CD14-positive monocyte (primary cell): ENCODE data around the gene C17orf114.

Experiments
- DNase-seq, 3 donors: peaks; one replicate each; pipeline ENCODE4 v3.0.0-alpha.2; 2011 to 2022
- H2AFZ ChIP-seq: 2 replicates; pipeline ENCODE4 v1.6.0; 2012; ENCODE audit warnings: mild to moderate bottlenecking, low read depth, low read length, inconsistent platforms; ENCODE audit not compliant: insufficient read depth, poor library complexity, severe bottlenecking
- H3K27ac ChIP-seq, 2 donors: 1 replicate in 1 of 2; 2 replicates in 1 of 2; pipeline ENCODE4 v1.5.1; 2012 to 2013; ENCODE audit warnings: low read length in 2 of 2, control low read depth in 1 of 2, inconsistent platforms in 1 of 2, low read depth in 1 of 2, mild to moderate bottlenecking in 1 of 2
- H3K27me3 ChIP-seq, 2 donors: one replicate each; pipeline versions ENCODE4 v1.6.0 to v1.6.1; 2011 to 2013; ENCODE audit warnings: low read length in 2 of 2; ENCODE audit not compliant: control insufficient read depth in 2 of 2, insufficient read depth in 2 of 2
- H3K36me3 ChIP-seq, 2 donors: replicated peaks in 1 of 2; 1 replicate in 1 of 2; 2 replicates in 1 of 2; pipeline versions ENCODE4 v1.5.1 to v1.6.1; 2012 to 2013; ENCODE audit warnings: low read length in 2 of 2, control low read depth in 1 of 2, inconsistent platforms in 1 of 2, mild to moderate bottlenecking in 1 of 2; ENCODE audit not compliant: insufficient read depth in 2 of 2, control insufficient read depth in 1 of 2
- H3K4me1 ChIP-seq, 2 donors: 1 replicate in 1 of 2; 2 replicates in 1 of 2; pipeline versions ENCODE4 v1.5.1 to v1.6.1; 2012 to 2013; ENCODE audit warnings: low read length in 2 of 2, control low read depth in 1 of 2, inconsistent platforms in 1 of 2, mild to moderate bottlenecking in 1 of 2, moderate library complexity in 1 of 2; ENCODE audit not compliant: insufficient read depth in 2 of 2, control insufficient read depth in 1 of 2
- H3K4me2 ChIP-seq: replicated peaks from 2 replicates; pipeline ENCODE3; 2012; ENCODE audit warnings: low read length, moderate library complexity, mild to moderate bottlenecking; ENCODE audit not compliant: poor library complexity, severe bottlenecking; ENCODE audit errors: extremely low read depth
- H3K4me3 ChIP-seq, 3 experiments: fragments of 200-600 bp in 1 of 3; sonication (generic) in 1 of 3; replicated peaks in 1 of 3; 1 replicate in 2 of 3; 2 replicates in 1 of 3; pipeline ENCODE4 v1.5.1; 2011 to 2013; ENCODE audit warnings: low read length in 3 of 3, mild to moderate bottlenecking in 3 of 3, control low read depth in 2 of 3, low read depth in 2 of 3, inconsistent platforms in 1 of 3, moderate library complexity in 1 of 3
- H3K79me2 ChIP-seq: 2 replicates; pipeline ENCODE4 v1.6.0; 2012; ENCODE audit warnings: mild to moderate bottlenecking, control low read depth, inconsistent platforms, low read length, moderate library complexity; ENCODE audit not compliant: insufficient read depth
- H3K9ac ChIP-seq: 2 replicates; pipeline ENCODE4 v1.6.0; 2017; ENCODE audit warnings: low read length, mild to moderate bottlenecking; ENCODE audit not compliant: insufficient read depth, poor library complexity, severe bottlenecking
- H3K9me3 ChIP-seq, 2 donors: replicated peaks in 1 of 2; 1 replicate in 1 of 2; 2 replicates in 1 of 2; pipeline versions ENCODE4 v1.5.1 to v1.6.1; 2012 to 2013; ENCODE audit warnings: low read length in 2 of 2, control low read depth in 1 of 2; ENCODE audit not compliant: control insufficient read depth in 1 of 2, insufficient read depth in 1 of 2
- H4K20me1 ChIP-seq: 2 replicates; pipeline ENCODE4 v1.6.0; 2012; ENCODE audit warnings: mild to moderate bottlenecking, low read length, control low read depth, moderate library complexity; ENCODE audit not compliant: insufficient read depth
- H3K27ac Mint-ChIP-seq, 7 donors: one replicate each; pipeline ENCODE4 v1.8.0; 2020; ENCODE audit warnings: mild to moderate bottlenecking in 7 of 7, mixed read lengths in 7 of 7, moderate library complexity in 6 of 7, inconsistent platforms in 2 of 7
- H3K27me3 Mint-ChIP-seq, 3 donors: one replicate each; pipeline ENCODE4 v1.8.0; 2021 to 2022; ENCODE audit warnings: low read depth in 3 of 3, mild to moderate bottlenecking in 3 of 3, mixed read lengths in 3 of 3, moderate library complexity in 3 of 3, inconsistent platforms in 1 of 3
- H3K36me3 Mint-ChIP-seq, 2 donors: one replicate each; pipeline ENCODE4 v1.8.0; 2020; ENCODE audit warnings: mixed read lengths in 2 of 2, inconsistent platforms in 1 of 2, mild to moderate bottlenecking in 1 of 2
- H3K4me1 Mint-ChIP-seq: one replicate; pipeline ENCODE4 v1.8.0; 2020; ENCODE audit warnings: mild to moderate bottlenecking, mixed read lengths
- H3K4me3 Mint-ChIP-seq, 2 donors: one replicate each; pipeline ENCODE4 v1.8.0; 2020; ENCODE audit warnings: mild to moderate bottlenecking in 2 of 2, mixed read lengths in 2 of 2, moderate library complexity in 1 of 2
- H3K9me3 Mint-ChIP-seq, 7 donors: one replicate each; pipeline ENCODE4 v1.8.0; 2020 to 2022; ENCODE audit warnings: mixed read lengths in 7 of 7, mild to moderate bottlenecking in 6 of 7, moderate library complexity in 6 of 7, inconsistent platforms in 2 of 7
- WGBS: methylation state at CpG from one replicate; pipeline ENCODE4 v1.1.5; 2013; ENCODE audit warnings: missing lambda C conversion rate; ENCODE audit not compliant: insufficient coverage; 5-methylcytosine and 5-hydroxymethylcytosine counted together
- intact Hi-C, 2 donors: fragments of 100-400 bp; cut with micrococcal nuclease; formaldehyde crosslinking; loops; one replicate each; pipeline versions ENCODE4 v1.15.0 to v1.15.1; 2023
- TF ChIP-seq, protein P1 (sequence below): fragments of 200-600 bp; IDR thresholded peaks from one replicate; pipeline ENCODE4 v1.8.0; 2022; ENCODE audit warnings: antibody characterized with exemption, mild to moderate bottlenecking

Gene C17orf114

DNA sequence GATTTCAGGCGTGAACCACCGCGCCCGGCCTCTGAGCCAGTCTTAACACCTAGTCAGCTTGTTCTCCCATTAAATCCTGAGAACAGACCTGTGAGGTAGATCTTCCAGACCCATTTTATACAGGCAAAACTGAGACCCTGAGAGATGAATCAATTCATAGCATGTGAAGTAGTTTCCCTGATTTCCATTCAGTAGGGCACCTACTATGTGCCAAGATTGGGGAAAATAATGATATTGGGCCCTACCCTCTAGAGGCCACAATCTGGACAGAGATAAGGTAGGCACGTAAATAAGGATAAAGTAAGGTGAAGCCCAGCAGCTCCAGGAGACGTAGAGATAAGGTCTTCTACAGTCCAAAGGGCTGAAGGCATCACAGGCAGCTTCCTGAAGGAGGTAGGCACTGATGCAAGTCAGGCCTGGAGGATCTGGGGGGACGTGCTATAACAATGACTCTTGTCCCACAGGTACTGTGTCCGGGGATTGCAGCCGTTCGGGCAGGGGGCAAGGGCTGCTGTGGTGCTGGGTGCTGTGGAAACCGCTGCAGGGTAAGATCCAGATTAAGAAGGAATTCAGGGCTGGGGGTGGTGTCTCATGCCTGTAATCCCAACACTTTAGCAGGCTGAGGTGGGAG lies 21.7 kb downstream of the C17orf114 start:
- no peaks in the 10 kb centered on the region for H4K20me1 ChIP-seq
- no peak overlapping the region for H3K4me3 ChIP-seq
- H3K9ac ChIP-seq = no peak overlapping the region
- no peaks in the 10 kb centered on the region for H3K36me3 ChIP-seq
- peaks cover 2 to 4% of the 10 kb centered on the region in 2 donors for H3K9me3 ChIP-seq
- peaks cover 21 to 46% of the 10 kb centered on the region in 2 donors for H3K27me3 ChIP-seq
- peaks cover 0 to 8% of the 10 kb centered on the region in 2 donors for H3K36me3 Mint-ChIP-seq
- H2AFZ ChIP-seq = no peak overlapping the region
- H3K27ac ChIP-seq = no peak overlapping the region
- peaks cover 10% of the 10 kb centered on the region for H3K4me1 Mint-ChIP-seq
- H3K4me1 ChIP-seq = peaks cover 4 to 5% of the 10 kb centered on the region in 2 donors
- H3K4me3 Mint-ChIP-seq = peak overlapping the region in 1 of 2 donors; percentile 36
- peaks cover 2 to 13% (median 3%) of the 10 kb centered on the region in 7 donors for H3K9me3 Mint-ChIP-seq
- 93% methylated on average over 10 of the region's 11 CpGs for WGBS
- H3K27ac Mint-ChIP-seq = no peak overlapping the region
- H3K4me2 ChIP-seq = no peak overlapping the region
- DNase-seq = no peak
- H3K79me2 ChIP-seq = no peaks in the 10 kb centered on the region
- peaks cover 51 to 72% (median 68%) of the 10 kb centered on the region in 3 donors for H3K27me3 Mint-ChIP-seq
- intact Hi-C loops = no loop called here
- TF ChIP-seq, protein P1, sequence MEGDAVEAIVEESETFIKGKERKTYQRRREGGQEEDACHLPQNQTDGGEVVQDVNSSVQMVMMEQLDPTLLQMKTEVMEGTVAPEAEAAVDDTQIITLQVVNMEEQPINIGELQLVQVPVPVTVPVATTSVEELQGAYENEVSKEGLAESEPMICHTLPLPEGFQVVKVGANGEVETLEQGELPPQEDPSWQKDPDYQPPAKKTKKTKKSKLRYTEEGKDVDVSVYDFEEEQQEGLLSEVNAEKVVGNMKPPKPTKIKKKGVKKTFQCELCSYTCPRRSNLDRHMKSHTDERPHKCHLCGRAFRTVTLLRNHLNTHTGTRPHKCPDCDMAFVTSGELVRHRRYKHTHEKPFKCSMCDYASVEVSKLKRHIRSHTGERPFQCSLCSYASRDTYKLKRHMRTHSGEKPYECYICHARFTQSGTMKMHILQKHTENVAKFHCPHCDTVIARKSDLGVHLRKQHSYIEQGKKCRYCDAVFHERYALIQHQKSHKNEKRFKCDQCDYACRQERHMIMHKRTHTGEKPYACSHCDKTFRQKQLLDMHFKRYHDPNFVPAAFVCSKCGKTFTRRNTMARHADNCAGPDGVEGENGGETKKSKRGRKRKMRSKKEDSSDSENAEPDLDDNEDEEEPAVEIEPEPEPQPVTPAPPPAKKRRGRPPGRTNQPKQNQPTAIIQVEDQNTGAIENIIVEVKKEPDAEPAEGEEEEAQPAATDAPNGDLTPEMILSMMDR = no peak

DNA sequence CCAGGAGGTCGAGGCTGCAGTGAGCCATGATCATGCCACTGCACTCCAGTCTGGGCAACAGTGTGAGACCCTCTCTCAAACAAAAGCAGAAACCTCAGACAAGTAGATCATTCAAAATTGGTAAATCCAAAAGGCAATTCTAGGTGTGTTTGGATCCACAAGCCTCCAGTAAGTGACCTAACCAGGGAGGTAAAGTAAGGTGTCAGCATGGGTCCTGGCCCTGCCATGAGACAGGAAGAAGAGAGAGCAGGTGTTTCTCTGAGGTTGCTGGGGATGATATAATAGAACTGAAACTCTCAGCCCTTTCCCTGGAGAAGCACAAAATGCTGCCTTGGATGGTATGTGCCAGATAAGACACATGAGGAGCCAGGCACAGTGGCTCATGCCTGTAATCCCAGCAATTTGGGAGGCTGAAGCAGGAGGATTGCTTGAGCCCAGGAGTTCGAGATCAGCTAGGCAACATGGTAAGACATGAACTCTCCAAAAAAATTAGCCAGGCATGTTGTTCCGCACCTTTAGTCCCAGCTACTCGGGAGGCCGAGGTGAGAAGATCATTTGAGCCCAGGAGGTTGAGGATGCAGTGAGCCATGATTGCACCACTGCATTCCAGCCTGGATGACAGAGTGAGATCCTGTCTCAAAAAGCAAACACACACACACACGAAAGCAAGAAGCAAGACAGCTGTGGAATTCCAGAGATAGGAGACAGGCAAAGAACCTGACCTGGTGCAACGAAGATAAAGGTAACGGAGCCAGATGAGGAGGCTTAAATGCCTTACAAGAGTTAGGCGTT lies 24.0 kb downstream of the C17orf114 start:
- H4K20me1 ChIP-seq = no peaks in the 10 kb centered on the region
- H3K27me3 ChIP-seq = peaks cover 2 to 23% of the 10 kb centered on the region in 2 donors
- TF ChIP-seq, protein P1 = no peak
- peaks cover 0 to 5% (median 2%) of the 10 kb centered on the region in 7 donors for H3K9me3 Mint-ChIP-seq
- H3K27ac ChIP-seq = no peak overlapping the region
- no peak overlapping the region for H3K4me3 Mint-ChIP-seq
- DNase-seq = no peak
- peaks cover 3% of the 10 kb centered on the region for H3K4me1 Mint-ChIP-seq
- intact Hi-C loops = loop anchor here in 1 of 2 donors (1.0 to 5.0 kb wide), 2 partner anchors 22 to 36 kb away; no protein-coding TSS in a partner anchor
- no peak overlapping the region for H3K4me2 ChIP-seq
- H3K27me3 Mint-ChIP-seq = peaks cover 32 to 60% (median 58%) of the 10 kb centered on the region in 3 donors
- no peak overlapping the region for H3K4me3 ChIP-seq
- no peaks in the 10 kb centered on the region for H3K79me2 ChIP-seq
- no peaks in the 10 kb centered on the region for H3K36me3 ChIP-seq
- no peak overlapping the region for H3K27ac Mint-ChIP-seq
- peaks cover 0 to 5% of the 10 kb centered on the region in 2 donors for H3K36me3 Mint-ChIP-seq
- 87% methylated on average over 7 of the region's 9 CpGs for whole genome bisulfite sequencing
- H3K9ac ChIP-seq = no peak overlapping the region
- peaks cover 2 to 3% of the 10 kb centered on the region in 2 donors for H3K9me3 ChIP-seq
- H3K4me1 ChIP-seq = no peaks in the 10 kb centered on the region
- no peak overlapping the region for H2AFZ ChIP-seq
